Measurements from ENCODE around the gene LHX8. TPM values are rescaled to one million over a fixed set of nuclear protein-coding genes. Genes with fewer than 3 reads are reported as not detected.
"Not testable (repeated sequence)": the region's sequence is repeated elsewhere in the genome, so short reads cannot be mapped to it uniquely, and the experiment has no call there.

The LHX8 gene
- total RNA-seq: not detected

DNA sequence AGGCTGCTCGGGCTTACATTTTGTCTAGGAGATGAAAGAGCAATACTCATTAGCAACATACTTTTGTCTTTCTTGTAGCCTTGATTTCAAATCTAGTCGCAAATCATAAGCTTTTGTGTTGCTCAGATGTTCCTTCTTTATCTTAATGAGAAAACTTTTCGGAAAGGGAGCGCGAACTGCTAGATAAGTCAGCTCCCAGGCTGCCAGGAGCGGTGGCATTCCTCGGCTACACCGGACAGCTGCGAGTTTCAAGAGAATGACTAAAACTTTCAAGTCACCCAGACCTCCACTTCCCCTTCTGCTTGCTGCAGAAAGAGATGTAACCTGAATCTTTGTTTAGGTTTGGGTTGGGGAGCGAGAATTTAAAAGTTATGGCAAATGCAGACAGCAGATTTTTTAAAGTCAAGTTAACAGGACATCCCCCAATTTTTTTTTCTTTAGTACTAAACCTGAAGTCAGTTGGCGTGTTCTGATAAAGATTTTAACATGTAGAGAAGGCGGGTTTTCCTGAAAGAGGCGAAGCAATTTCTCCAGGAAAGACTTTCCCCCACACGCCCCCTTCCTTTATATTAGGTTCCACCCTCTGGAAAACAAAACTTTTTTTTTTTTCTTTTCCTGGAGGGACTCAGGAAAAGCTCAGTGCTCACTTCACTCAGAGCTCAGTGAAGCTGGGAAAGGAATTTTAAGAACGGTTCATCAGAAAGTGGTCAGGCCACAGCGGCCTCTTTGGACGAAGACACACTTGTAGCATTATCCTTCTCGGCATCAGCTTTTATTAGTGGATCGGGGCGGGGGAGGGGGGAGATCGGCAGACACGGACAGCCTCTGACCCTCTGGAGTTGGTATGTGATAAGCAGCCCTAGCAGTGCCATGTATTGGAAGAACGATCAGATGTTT, at the start of gene LHX8:
LHX8 (plus strand) TSS at position 639 of the 897 bp plus-strand sequence. CDS start 2,227 bp downstream, outside the sequence.
- ChIA-PET POLR2A (no interaction called here), CTCF (interaction anchor here (0.7 kb wide), 1 partner anchor 50 kb away, joined by 3 read pairs; no protein-coding TSS in a partner anchor)

DNA sequence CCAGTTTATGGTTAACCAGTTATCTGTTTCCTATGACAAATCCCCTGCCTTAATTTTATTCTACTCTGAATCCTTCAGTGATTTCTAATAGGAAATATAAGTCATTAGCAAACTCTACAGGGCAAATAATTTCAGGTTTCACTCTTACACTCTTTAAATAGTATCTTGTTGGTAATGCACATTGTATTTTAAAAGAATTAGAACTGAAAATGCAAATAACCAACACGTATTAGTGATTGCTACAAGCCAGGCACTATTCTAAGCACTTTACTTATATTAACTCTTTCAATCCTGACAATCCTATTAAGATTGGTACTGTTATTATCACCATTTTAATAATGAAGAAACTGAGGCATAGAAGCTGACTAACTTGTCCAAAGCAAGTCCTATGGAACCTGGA, 48.3 kb upstream of the LHX8 start:
- ChIA-PET POLR2A (no interaction called here), CTCF (interaction anchor here (0.6 kb wide), 1 partner anchor 194 kb away, joined by 3 read pairs; no protein-coding TSS in a partner anchor)

DNA sequence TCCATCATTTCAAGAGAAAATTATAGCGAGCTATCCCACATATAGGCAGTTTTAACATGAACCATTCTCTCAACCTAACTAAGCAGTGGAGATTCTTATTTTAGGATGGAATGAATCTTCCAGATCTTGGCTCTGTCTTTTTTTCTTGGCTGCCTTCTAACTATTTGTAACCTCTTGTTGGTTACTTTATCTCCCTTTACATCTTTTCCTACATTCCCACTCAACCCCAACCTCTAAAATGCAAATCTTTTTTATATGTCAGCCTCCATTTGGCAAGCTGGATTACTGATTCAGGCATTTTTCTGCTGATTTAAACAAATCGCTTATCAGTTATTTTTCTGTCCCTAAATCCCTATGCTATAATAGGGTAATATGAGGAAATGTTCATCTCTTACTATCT, 46.9 kb upstream of the LHX8 start:
- CTCF ChIA-PET: no interaction called here

DNA sequence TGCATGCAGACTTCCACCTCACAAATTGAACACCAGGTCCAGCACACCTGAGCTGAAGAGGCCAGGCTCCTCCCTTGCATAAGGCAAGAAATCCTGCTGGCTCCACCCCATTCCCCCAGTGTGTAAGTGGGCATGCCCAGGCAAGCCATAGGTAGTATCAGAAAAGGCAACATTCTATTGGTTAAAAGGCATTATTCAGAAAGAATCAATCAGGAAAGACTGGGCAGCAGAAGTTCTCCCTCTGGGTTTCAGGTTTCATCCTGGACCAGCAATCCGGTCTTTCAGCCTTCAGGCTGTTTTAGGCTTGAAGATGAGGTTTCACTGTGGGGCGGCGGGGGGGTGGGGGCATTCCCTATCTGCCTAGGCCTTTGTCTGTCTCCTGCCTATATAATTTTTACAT, 42.0 kb upstream of the LHX8 start:
- CTCF ChIA-PET: no interaction called here

More for the DNA sequence above, 46.9 kb upstream of the LHX8 start:
- POLR2A ChIA-PET: no interaction called here

DNA sequence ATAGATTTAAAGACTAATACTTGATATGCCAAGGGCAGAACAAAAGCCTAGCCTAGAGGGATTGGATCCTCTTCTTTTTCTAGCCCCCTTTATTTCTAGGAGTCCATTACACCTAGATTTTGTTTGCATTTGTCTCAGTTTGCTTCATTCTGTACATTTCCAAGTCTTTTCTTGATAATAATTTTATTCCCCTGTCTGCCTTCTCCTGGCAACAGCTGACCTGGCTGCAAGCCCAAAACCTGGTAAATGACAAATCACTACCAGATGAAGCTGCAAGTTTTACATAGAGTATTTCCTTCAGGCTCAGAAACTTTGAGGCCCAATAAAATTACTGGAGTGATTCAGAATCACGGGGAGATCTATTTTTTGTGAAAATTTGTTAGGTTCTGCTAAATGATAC, 36.5 kb upstream of the LHX8 start:
- POLR2A ChIA-PET: no interaction called here
- CTCF ChIA-PET: no interaction called here

More for the DNA sequence above, 42.0 kb upstream of the LHX8 start:
- POLR2A ChIA-PET: no interaction called here

DNA sequence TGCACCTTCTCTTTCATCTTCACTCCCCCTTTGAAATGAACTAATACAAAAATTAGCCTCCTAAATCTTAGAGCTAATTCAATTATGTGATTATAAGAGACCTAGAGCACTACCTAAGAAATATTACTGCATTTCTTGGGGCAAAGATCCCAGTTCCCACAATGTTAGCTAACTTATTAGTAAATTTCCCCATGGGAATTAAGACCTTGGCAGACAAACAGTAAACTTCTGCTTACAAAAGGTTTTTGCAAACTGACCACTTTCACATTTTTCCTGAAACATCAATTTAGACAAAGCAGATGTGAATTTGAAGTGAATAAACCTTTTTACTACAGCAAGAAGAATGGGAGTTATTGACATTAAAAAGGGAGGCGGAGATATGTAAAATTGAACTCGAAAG, 34.6 kb upstream of the LHX8 start:
- CTCF ChIA-PET: no interaction called here
- POLR2A ChIA-PET: no interaction called here

DNA sequence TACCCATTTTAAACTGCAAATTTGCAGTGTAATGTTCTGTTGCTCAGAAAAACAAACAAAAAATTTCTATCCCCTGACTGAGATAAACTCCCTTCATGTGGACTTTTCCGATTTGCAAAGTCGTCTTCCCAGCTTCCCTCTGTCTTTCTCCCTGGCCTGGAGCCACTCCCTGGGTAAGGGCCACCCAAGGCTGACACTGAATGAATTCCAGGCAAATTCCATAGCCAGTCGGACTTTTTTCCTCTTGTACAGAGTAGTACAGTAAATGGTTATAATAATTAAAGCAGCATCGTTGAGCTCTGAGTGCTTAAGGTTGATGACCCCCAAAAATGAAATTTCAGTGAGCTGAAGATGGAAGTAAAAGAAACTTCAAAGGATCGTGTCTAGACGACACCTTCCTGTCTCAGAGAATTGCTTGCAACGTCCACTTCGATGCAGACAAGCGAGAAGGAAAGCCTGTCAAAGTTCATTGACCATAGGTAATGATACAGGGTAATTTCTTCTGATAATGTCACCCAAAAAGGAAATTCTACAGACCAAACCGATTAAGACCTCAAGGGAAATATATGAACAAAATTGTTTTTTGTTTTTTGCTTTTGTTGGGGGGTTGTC, 33.6 kb upstream of the LHX8 start:
- POLR2A ChIA-PET: no interaction called here
- CTCF ChIA-PET: no interaction called here

DNA sequence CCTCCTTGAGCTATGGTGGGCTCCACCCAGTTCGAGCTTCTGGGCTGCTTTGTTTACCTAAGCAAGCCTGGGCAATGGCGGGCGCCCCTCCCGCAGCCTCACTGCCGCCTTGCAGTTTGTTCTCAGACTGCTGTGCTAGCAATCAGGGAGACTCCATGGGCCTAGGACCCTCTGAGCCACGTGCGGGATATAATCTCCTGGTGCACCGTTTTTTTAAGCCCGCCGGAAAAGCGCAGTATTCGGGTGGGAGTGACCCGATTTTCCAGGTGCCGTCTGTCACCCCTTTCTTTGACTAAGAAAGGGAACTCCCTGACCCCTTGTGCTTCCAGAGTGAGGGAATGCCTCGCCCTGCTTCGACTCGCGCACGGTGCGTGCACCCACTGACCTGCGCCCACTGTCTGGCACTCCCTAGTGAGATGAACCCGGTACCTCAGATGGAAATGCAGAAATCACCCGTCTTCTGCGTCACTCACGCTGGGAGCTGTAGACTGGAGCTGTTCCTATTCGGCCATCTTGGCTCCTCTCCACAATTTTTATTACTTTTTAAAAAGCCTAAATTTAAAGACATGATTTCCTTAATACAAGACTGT, 21.7 kb upstream of the LHX8 start:
- POLR2A ChIA-PET, CTCF ChIA-PET: not testable (repeated sequence)

DNA sequence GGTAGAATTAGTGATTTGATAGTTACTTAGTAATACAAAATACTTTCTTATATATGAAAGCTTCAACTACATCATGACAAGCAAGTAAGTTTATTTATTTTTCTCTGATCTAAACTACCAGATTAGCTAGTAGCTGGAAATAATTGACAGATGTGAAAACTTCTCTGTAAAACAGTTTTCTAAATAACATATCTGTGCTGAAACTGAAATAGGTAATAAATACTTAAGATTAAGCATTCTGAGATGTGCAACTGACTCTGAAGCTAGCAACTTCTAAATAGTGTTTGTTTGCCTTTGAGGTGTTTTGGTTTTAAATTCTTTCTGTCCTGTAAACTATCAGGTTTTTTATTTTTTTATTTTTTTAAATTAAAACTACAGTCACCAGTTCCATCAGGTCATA, 18.5 kb upstream of the LHX8 start:
- POLR2A ChIA-PET: no interaction called here
- CTCF ChIA-PET: no interaction called here

DNA sequence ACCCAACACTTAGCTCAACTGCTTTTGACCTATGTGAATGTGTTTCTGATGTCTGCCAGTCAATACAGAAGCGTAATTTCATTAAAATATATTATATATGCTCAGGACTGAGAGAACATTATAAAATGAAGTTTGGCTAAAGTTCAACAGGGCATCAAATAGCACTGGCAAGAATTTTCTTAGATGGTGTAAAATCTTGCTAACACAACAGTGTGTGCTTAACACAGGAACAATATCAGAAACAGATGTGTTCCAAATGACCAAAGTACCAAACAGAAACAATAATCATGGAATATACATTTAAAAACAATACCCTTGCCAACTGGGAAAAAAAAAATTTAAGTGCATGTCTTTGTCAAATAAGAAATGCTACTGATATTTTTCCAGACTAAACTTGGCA, 10.4 kb upstream of the LHX8 start:
- ChIA-PET CTCF (no interaction called here), POLR2A (no interaction called here)

DNA sequence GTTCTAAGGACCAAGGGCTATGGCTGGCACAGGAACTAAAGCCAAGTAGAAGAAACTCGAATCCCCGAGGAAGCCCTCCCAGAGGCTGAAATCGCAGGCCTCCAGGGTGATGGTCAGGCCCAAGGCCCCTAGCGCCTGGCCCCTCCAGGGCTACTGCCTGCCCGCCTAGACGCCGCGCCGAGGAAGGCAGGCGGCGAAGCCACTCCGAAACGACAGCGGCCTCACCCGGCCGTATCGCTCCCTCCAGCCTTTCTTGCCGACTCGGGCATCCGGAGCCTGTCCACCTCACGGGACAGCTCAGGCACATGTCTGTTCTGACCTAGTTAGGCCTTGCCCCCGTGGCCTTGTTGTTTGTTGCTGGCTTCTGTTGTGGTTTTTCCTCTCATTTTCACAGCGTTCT, 9.7 kb upstream of the LHX8 start:
- ChIA-PET POLR2A (no interaction called here), CTCF (no interaction called here)

DNA sequence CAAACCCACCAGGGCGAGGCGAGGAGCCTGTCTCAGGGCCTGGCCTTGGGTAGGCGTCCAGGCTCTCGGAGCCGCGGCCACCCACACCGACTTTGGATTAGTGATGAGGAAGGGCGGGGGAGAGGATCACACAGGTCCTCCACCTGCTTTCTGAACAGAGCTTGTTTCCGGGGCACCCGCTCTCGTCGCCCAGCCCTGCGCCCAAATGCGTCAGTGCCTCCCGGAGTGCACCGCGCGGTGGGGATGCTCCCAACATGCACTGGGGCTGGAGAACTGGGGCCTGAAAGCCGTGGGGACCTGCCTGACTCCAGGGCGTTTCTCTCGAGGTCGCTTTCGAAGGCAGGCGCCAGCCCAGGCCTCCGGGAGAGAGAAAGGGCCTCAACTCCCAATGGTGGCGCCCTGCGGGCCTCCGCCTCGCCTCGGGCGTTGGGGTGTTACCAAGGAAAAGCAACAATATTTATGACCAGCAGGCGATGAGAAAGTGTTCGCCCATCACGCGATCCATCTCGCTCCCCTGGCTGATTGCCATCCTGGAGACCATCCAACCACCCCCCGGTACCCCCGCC, 8.9 kb upstream of the LHX8 start:
- ChIA-PET CTCF (no interaction called here), POLR2A (no interaction called here)

DNA sequence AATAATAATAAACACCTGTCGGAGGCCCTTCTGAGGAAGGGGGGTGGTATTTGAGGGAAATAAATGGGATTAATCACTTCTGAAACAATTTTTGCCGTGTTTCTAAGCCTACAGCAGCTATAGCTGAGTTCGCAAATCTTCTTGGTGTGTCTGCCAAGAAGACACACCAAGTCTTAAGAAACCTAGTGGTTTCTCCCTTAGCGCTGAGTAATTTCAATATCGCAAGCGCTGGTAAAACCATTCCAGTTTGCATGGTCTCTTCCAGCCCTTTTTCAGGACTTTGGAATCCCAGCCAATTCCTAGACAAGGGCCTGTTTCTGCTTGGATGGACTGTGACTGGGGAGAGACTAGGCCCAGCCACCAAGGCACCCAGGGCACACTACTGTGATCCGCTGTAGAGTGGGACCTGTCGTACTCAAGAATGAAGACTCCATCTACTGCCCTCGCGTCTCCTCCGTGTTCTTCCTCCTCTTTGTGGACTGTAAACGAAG, 7.5 kb upstream of the LHX8 start:
- POLR2A ChIA-PET: interaction anchor here (0.7 kb wide), 1 partner anchor 173 kb away, joined by 3 read pairs; no protein-coding TSS in a partner anchor
- CTCF ChIA-PET: no interaction called here

DNA sequence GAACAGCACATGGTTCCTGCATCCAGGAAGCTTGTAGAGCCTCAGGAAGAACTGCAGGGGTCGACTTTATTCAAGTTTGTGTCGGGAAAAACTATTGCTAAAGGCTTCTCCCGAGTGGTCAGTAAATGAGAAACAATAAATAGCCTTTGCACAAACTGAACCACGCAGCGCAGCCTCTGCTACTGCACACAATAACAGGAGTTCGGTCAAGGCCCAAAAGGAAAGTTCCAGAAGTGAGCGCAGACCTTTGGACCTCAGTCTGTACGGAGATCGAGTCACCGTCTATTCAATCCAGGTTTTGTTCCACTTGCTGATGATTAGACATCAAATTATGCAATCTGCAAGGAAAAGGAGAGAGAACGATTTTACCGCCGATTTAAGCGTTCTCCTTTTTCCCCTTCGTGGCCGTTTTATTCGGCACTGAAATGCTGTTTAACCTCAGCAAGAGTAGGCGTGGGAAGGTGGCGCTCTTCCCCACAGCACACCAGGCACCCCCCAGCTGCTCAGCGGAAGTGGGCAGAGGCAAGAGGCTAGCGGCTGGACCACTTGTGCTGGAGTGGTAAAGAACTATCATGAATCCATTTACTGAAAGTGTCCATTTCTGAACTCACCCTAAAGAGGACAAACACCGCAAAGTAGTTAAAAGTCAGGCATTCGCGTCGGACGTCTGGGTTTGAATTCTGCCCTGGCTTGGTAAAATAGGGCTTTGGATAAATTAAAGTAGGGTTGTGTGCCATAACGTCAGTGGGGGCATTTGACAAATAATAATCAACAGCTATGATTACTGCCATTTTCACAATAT, 6.1 kb upstream of the LHX8 start:
- ChIA-PET CTCF (no interaction called here), POLR2A (no interaction called here)

DNA sequence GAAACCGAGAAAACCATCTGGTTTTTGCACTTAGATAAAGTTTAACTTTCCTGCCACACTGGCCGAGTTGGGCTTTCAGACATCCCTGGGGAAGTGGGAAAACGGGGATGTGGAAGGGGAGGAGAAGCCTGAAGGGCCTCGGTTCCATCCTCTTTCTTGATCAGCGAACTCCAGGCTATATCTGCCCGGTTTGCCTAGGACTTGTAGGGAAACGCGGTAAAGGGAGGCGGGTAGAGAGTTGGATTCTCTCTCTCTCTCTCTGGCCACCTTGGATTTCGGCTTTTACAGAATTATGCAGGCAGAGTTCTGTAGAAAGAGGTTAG, 4.6 kb upstream of the LHX8 start:
- POLR2A ChIA-PET: no interaction called here
- CTCF ChIA-PET: no interaction called here

DNA sequence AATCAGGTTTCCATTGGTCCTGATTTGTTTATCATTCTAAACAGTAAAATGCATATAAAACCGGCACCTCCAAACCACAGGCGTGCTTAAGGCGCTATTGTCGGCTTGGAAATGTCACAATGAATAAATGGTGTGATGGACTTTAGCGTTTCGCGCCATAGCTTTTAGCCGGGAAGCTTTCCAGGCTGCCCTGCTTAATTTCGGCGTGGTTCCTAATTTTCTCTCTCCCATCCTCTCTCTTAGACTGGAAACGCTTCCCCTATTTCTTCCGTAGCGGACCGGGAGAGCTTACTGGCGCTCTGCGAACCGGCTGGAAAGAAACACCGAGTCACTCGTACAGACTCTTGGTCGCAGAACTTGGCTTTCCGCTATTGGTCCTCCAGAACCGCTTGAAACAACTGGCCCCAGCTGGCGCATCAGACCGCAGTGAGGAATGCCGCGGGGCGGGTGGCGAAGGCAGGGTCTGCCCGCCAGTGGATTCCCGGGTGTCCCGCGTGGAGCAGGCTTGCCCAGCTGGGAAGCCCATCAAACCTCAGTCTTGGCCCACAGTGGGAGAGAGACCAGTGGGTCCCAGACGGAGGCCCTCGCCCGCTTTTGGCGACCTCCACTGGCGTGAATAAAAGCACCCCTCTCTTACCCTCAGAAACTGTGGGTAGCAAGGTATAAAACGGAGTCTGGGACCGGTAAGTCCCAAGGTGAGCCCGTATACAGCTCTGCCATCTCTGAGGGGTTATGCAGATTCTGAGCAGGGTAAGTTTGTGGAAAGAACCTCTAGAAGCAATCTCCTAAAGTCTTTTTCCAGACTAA, 4.0 kb upstream of the LHX8 start:
- CTCF ChIA-PET: no interaction called here

DNA sequence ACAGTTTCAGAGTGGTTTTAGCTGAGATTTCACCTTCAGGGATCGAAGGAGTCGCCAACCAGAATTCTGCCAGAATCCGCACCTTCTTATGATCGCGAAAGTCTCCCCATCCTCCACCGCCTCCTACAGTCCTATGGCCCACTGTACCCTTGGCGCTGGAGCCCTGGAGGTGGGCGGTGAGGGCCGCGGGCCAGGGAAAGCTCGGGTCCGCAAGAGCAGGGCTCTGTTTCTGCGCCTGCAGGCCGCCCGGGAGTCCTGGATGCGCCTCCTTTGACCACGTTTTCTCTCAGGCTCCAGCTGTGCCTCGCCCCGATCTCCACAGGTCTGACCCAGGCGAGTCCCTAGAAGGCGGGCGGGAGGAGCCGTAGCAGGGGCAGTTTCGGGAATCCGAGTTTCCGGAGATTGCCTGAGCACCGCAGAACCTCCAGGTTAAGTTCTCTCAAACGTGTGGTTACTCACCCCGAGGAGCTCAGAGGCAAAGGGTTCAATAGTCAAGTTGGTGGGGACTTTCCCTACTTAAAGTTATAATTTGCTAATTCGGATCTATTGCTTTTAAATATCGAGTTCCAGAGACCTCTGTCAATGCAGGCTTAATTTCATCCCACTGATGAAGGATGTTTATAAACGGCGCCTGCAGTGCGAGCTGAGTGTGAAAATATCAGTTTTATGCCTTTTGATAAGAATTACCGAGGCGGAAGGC, 3.2 kb upstream of the LHX8 start:
- ChIA-PET POLR2A (no interaction called here), CTCF (no interaction called here)

More for the DNA sequence above, 4.0 kb upstream of the LHX8 start:
- POLR2A ChIA-PET: no interaction called here

DNA sequence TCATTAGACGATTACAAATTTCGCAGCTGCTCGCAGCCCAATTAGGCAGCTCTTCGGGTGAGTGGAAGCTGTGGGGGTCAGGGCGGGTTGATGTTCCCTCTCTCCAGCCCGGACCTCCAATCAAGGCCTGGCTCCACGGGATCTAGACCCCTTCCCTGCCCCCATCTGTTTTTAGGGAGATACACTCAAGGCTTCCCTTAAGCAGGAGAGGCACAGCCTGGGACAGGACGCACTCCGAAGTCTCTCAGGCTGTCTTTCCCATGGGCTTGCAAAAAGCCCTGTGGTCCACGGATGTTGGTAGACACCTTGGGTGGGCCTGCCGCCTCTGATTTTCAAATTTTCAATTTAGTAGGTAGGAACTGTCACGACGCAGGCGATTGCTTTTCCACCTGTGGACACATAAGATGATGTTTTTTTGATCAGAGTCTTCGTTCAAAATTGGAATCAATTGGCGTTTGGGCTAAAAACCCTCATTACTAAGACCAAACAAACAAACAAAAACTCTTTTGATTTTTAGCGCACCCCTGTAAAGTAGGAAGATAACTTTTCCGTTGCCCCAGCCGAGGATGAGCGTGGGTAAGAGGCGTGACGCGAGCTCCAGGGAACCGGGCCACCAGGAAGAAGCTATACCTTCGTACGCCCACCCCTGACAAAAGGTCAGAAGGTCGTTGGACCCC, 2.5 kb upstream of the LHX8 start:
- CTCF ChIA-PET: no interaction called here
- POLR2A ChIA-PET: no interaction called here

All from activated CD8-positive, alpha-beta memory T cell treated with anti-CD3 and anti-CD28 coated beads for 36 hours (primary cell).